ELR (cell line): ENCODE data around the gene SOSTDC1.
A peak's percentile ranks its signal among the peaks of the same experiment; 100 is the strongest.

Experiments
- DNase-seq: peaks from one replicate; pipeline ENCODE4 v3.0.0-alpha.2; 2015; ENCODE audit warnings: low read depth

SOSTDC1 gene

DNA sequence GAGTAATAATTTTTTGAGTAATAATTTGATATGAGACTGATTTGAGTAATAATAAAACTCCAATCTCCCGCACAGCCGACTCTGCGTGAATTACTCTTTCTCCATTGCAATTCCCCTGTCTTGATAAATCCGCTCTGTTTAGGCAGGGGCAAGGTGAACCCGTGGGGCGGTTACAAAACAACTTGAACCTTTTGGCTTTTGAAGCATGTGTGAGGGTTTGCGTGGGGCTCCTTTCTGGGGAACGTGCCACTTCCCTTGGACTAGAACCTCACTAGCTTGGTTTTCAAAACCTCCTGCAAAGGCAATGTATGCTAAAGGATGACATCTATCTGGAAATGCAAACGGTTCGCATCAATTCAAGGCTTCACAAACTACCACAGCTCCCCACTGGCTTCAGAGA lies 45.7 kb downstream of the SOSTDC1 start:
- no peak for DNase-seq

- DNase-seq = no peak
These were observed 46.4 kb downstream of the SOSTDC1 start for GRCh38 chr7:16419126-16419525.

- no peak for DNase-seq
These were observed 47.6 kb downstream of the SOSTDC1 start for GRCh38 chr7:16417906-16418305.

DNA sequence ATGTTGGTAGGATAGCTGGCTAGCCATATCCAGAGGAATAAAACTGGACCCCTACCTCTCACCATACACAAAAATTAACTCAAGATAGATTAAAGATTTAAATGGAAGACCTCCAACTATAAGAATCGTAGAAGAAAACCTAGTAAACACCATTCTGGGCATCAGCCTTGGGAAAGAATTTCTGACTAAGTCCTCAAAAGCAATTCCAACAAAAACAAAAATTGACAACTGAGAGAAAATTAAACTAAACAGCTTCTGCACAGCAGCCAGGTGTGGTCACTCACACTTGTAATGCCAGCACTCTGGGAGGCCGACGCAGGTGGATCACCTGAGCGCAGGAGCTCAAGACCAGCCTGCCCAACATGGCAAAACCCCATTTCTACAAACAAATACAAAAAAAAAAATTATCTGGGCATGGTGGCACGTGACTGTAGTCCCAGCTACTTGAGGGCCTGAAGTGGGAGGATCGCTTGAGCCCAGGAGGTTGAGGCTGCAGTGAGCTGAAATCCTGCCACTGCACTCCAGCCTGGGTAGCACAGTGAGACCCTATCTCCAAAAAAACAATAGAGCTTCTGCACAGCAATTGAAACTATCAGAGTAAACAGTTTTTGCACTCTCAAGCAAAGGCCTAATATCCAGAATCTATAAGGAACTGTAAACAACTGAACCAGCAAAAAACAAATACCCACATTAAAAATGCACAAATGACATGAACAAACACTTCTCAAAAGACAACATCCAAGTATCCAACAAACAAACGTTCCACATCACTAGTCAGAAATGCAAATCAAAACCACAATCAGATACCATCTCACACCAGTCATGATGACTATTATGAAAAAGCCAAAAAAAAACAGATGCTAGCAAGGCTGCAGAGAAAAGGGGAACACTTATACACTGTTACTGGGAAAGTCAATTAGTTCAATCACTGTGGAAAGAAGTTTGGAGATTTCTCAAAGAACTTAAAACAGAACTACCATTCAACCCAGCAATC lies 49.0 kb downstream of the SOSTDC1 start:
- peak; percentile 91 for DNase-seq

DNA sequence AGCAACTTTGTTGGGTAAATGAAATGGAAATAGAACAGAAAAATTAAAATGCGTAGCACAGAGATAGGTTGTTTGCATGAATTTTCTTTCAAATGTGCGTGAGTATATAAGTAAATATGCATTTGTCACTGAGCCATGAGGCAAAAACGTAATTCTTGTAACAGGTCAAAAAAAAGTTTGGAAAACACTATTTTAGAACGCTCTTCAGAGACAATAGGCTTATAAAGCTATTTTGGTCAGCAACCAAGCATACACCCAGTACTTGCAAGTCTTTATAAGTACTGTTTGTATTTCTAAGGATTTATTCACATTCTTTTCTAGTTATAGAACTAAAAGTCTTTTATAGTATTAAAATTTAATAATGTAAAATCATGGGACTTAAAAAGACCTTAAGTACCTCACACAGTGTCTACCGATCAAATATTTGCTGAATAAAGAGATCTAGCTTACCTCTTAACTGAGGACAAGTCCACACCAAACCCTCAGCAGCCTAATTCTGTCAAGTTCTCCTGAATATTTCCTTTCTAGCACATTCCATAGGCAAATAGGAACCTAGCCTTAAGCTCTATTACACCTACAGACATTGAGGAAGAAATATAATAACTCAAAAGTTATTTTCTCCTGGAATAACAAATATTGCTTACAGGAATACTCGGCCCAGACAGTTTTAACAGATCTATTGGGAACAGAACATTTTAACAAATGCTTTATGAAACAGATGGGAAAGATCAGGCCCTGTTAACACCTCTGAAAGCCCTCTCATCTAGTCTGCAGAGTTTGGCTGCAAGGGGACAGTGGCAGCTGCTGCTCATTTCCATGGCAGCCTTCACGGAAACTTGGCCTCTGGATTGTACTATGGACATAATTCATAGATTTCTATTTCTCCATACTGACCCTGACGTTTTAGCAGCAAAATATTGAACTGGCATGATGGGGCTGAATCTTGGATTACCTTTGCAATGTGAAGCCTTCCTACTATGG lies 53.0 kb downstream of the SOSTDC1 start:
- no peak for DNase-seq
